Pons (tissue), 1 donor: Measurements from ENCODE around the gene LTBP3.

ENCODE experiments used
- DNase-seq: peaks from one replicate; pipeline ENCODE4 v3.0.0-alpha.2; 2016; ENCODE audit warnings: low spot score

The LTBP3 gene

GRCh38 chr11:65496304-65497140 is 61.6 kb downstream of the LTBP3 start:
- DNase-seq, result peak; percentile 67

- DNase-seq, result peak; percentile 63
Measured at GRCh38 chr11:65493367-65494176, 64.6 kb downstream of the LTBP3 start.

GRCh38 chr11:65492637-65493366 is 65.4 kb downstream of the LTBP3 start:
- peak; percentile 92 for DNase-seq

- no peak for DNase-seq
Measured at GRCh38 chr11:65492387-65492636, 65.8 kb downstream of the LTBP3 start.

- peak; percentile 86 for DNase-seq
Measured at GRCh38 chr11:65491614-65492386, 66.4 kb downstream of the LTBP3 start.

GRCh38 chr11:65491163-65491465 is 67.0 kb downstream of the LTBP3 start:
- no peak for DNase-seq

- DNase-seq, result no peak
Measured at GRCh38 chr11:65489706-65490320, 68.3 kb downstream of the LTBP3 start.

- peak; percentile 70 for DNase-seq
Measured at GRCh38 chr11:65489035-65489705, 69.0 kb downstream of the LTBP3 start.
